Osteoblast (primary cell): ENCODE measurements around the gene ARMH2. TPM values are rescaled to one million over a fixed set of nuclear protein-coding genes. Genes with fewer than 3 reads are reported as not detected.

Experiments used
- DNase-seq: peaks from one replicate; pipeline ENCODE4 v3.0.0; 2011; ENCODE audit warnings: low spot score, mixed read lengths; ENCODE audit not compliant: insufficient read length; ENCODE audit errors: missing footprints
- H2AFZ ChIP-seq: 2 replicates; pipeline ENCODE4 v1.6.0; 2011; ENCODE audit warnings: mild to moderate bottlenecking, low read length
- H3K27ac ChIP-seq: 2 replicates; pipeline ENCODE4 v1.5.1; 2011; ENCODE audit warnings: mild to moderate bottlenecking, low read depth, low read length, moderate library complexity
- H3K27me3 ChIP-seq: 2 replicates; pipeline ENCODE4 v1.6.0; 2012; ENCODE audit warnings: mild to moderate bottlenecking, control low read depth, inconsistent platforms, low read length, moderate library complexity; ENCODE audit not compliant: insufficient read depth
- H3K36me3 ChIP-seq: 2 replicates; pipeline ENCODE4 v1.5.1; 2011; ENCODE audit warnings: mild to moderate bottlenecking, low read length, control low read depth, moderate library complexity; ENCODE audit not compliant: insufficient read depth
- H3K4me1 ChIP-seq: 2 replicates; pipeline ENCODE4 v1.5.1; 2011; ENCODE audit warnings: mild to moderate bottlenecking, low read length, control low read depth, moderate library complexity; ENCODE audit not compliant: insufficient read depth
- H3K4me2 ChIP-seq: 2 replicates; pipeline ENCODE4 v1.6.0; 2011; ENCODE audit warnings: mild to moderate bottlenecking, low read length; ENCODE audit not compliant: insufficient read depth
- H3K4me3 ChIP-seq: fragments of 200-600 bp; sonication (generic); 3 replicates; pipeline ENCODE4 v1.5.1; 2012; ENCODE audit warnings: mild to moderate bottlenecking, low read length, inconsistent platforms; ENCODE audit not compliant: insufficient read depth
- H3K79me2 ChIP-seq: 2 replicates; pipeline ENCODE4 v1.6.0; 2012; ENCODE audit warnings: mild to moderate bottlenecking, low read length, control low read depth, inconsistent platforms; ENCODE audit not compliant: insufficient read depth
- H3K9me3 ChIP-seq: 2 replicates; pipeline ENCODE4 v1.5.1; 2011; ENCODE audit warnings: low read depth, low read length, control low read depth
- H4K20me1 ChIP-seq: 2 replicates; pipeline ENCODE4 v1.6.0; 2012; ENCODE audit warnings: mild to moderate bottlenecking, low read length, control low read depth; ENCODE audit not compliant: insufficient read depth
- CTCF ChIP-seq: IDR thresholded peaks from 2 replicates; pipeline ENCODE4 v1.5.1; 2011; ENCODE audit warnings: mild to moderate bottlenecking, low read depth, low read length, moderate library complexity; ENCODE audit errors: extremely low read depth
- total RNA-seq: library from RNA; depleted of rRNA; stranded (reverse); fragments of >200 nt; gene quantifications from 2 replicates; pipeline ENCODE4 v1.2.3, GENCODE V29; 2012

The ARMH2 gene
- total RNA-seq, 1 donor: not detected

GRCh38 chr6:24763578-24763977 is 35.1 kb downstream of the ARMH2 start:
- no peak overlapping the region for H3K27ac ChIP-seq
- no peak overlapping the region for H3K4me3 ChIP-seq
- no peaks in the 10 kb centered on the region for H4K20me1 ChIP-seq
- no peak overlapping the region for H3K4me2 ChIP-seq
- no peaks in the 10 kb centered on the region for H3K4me1 ChIP-seq
- no peaks in the 10 kb centered on the region for H3K27me3 ChIP-seq
- DNase-seq: no peak
- H3K36me3 ChIP-seq: no peaks in the 10 kb centered on the region
- TF ChIP-seq CTCF: no peak
- no peaks in the 10 kb centered on the region for H3K79me2 ChIP-seq
- no peaks in the 10 kb centered on the region for H3K9me3 ChIP-seq
- no peak overlapping the region for H2AFZ ChIP-seq

DNA sequence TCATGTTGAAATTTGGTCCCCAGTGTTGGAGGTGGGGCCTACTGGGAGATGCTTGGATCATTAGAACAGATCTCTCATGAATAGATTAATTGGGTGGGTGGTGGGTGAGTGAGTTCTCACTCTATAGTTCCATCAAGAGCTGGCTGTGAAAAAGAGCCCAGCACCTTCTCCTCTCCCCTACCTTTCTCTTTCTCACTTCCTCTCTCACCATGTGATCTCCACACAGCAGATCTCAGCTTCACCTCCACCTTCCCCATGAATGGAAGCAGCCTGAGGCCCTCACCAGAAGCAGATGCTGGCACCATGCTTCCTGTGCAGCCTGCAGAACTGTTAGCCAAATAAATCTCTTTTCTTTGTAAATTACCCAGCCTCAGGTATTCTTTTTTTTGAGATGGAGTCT is 36.9 kb downstream of the ARMH2 start:
- no peak for DNase-seq
- no peak overlapping the region for H3K4me3 ChIP-seq
- no peak overlapping the region for H3K27ac ChIP-seq
- no peaks in the 10 kb centered on the region for H4K20me1 ChIP-seq
- no peak overlapping the region for H2AFZ ChIP-seq
- no peaks in the 10 kb centered on the region for H3K9me3 ChIP-seq
- TF ChIP-seq CTCF: no peak
- no peaks in the 10 kb centered on the region for H3K4me1 ChIP-seq
- no peak overlapping the region for H3K4me2 ChIP-seq
- H3K36me3 ChIP-seq: no peaks in the 10 kb centered on the region
- no peaks in the 10 kb centered on the region for H3K79me2 ChIP-seq
- H3K27me3 ChIP-seq: no peaks in the 10 kb centered on the region

DNA sequence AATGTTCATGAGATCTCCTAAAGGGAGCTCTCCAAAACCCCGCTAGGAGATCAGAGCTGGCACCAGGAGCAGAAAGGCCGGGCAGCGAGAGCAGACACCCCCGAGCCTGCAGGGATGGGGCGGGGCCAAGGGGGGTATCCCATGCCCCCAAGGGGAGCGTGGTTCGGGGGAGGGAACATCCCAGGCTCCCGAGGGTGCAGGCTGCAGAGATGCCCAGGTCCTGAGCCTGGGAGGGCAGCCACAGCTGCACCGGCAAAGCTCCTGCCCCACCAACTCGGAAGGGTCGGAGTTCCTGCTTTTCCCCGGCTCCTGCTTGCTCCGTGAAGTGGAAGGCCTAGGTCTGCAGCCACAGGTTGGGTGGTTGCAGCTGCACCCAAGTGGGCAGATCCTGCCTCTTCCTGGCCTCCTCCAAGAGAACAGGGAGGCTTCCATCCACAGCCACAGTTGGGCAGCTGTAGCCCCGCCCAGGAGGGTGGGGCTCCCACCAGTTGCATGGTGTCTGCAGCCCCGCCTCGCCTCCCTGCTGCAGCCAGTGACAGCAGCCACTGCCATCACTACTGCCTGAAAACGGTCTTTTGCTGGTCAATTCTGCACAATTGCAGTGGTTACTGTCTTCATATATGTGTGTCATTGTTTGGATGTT is 37.4 kb downstream of the ARMH2 start:
- Histone ChIP-seq H4K20me1 (no peaks in the 10 kb centered on the region), H3K27me3 (no peaks in the 10 kb centered on the region), H3K79me2 (no peaks in the 10 kb centered on the region), H3K27ac (no peak overlapping the region), H3K4me1 (no peaks in the 10 kb centered on the region), H3K4me3 (no peak overlapping the region), H3K9me3 (no peaks in the 10 kb centered on the region), H3K4me2 (no peak overlapping the region), H2AFZ (no peak overlapping the region), H3K36me3 (no peaks in the 10 kb centered on the region)
- no peak for TF ChIP-seq CTCF
- DNase-seq: no peak

GRCh38 chr6:24760210-24760609 is 38.5 kb downstream of the ARMH2 start:
- no peaks in the 10 kb centered on the region for H3K36me3 ChIP-seq
- no peaks in the 10 kb centered on the region for H3K79me2 ChIP-seq
- TF ChIP-seq CTCF: no peak
- H3K9me3 ChIP-seq: no peaks in the 10 kb centered on the region
- no peaks in the 10 kb centered on the region for H3K4me1 ChIP-seq
- no peak overlapping the region for H3K4me3 ChIP-seq
- no peak overlapping the region for H3K4me2 ChIP-seq
- H4K20me1 ChIP-seq: no peaks in the 10 kb centered on the region
- H2AFZ ChIP-seq: no peak overlapping the region
- H3K27ac ChIP-seq: no peak overlapping the region
- DNase-seq: no peak
- no peaks in the 10 kb centered on the region for H3K27me3 ChIP-seq
